ENCODE data around the gene SEC16A.

The SEC16A gene

DNA sequence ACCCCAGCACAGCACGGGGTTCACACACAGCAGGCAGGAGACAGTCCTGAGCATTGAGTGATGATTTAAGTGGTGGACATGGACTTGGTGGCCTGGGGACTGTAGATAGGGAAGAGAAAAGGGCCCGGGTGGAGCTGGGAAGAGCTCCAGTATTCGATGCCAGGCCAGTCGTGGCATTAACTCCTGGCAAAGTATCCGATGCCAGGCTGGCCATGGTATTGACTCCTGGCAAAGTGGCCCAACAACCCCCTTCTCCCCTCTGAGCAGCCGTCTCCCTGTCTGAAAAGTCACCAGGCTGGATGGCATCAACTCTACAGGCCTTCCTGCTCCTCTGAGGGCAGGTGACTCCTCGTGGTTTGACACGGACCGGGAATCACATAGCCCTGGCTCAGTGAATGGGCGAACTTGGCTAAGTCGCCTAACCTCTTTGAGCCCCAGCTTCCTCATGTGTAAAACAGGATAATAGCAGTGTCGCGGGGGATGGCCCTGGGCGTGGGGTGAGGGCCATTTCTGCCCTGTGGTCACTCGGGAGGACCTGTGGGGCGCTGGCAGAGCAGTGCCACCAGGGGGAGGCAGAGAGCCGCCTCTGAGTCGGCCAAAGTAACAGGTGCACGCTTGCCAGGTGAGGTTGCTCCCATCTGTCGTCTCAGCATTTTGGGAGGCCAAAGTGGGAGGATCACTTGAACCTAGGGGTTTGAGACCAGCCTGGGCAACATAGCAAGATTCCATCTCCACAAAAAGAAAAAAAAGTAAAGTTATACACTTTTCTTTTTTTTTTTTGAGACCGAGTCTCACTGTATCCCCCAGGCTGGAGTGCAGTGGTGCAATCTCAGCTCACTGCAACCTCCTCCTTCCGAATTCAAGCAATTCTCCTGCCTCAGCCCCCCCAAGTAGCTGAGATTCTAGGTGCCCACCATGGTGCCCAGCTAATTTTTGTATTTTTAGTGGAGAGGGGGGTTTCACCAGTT is 5.7 kb upstream of the SEC16A start:
- Histone ChIP-seq H3K79me2 (ENCODE audit: insufficient read depth, low read depth) (no peaks in the 10 kb centered on the region), H3K4me2 (no peak overlapping the region), H3K36me3 (ENCODE audit: insufficient read depth) (no peaks in the 10 kb centered on the region), H3K27ac (no peak overlapping the region), H3K9ac (no peak overlapping the region), H3K4me1 (ENCODE audit: low read depth, poor library complexity, severe bottlenecking) (peaks cover 10% of the 10 kb centered on the region), H4K20me1 (ENCODE audit: insufficient read depth) (no peaks in the 10 kb centered on the region), H3K4me3 (IDR thresholded peaks at IDR 0.05; ENCODE audit: insufficient read depth, low read depth, low read length) (no peak overlapping the region), H3K27me3 (ENCODE audit: insufficient read depth, low read depth) (peaks cover 82% of the 10 kb centered on the region), H2AFZ (ENCODE audit: low read depth) (no peak overlapping the region)
- TF ChIP-seq CTCF (conservative IDR thresholded peaks at IDR 0.05; ENCODE audit: low read depth, low read length): peak; percentile 95

DNA sequence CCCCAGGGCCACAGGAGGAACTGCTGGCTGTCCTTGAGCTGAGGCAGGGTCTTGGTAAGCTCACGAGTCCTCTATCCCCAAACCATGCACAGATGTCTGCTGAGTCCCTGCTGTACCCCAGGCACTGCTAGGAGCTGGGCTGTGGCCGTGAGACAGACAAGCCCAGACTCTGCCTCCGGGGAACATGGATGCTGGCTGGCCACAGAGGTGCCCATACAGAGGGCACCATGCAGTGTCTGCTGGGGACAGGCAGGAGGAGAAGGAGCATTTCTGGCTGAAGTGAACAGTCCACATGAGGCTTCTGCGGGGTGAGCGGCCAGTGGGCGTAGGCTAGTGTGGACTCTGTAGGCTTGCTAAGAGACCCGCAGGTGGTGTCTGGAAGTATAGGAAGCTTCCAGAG is 4.8 kb upstream of the SEC16A start:
- H3K4me1 ChIP-seq (ENCODE audit: low read depth, poor library complexity, severe bottlenecking): peaks cover 10% of the 10 kb centered on the region
- peaks cover 75% of the 10 kb centered on the region for H3K27me3 ChIP-seq (ENCODE audit: insufficient read depth, low read depth)
- no peak overlapping the region for H3K4me2 ChIP-seq
- no peak overlapping the region for H3K9ac ChIP-seq
- no peak overlapping the region for H2AFZ ChIP-seq (ENCODE audit: low read depth)
- H4K20me1 ChIP-seq (ENCODE audit: insufficient read depth): no peaks in the 10 kb centered on the region
- no peak overlapping the region for H3K4me3 ChIP-seq (IDR thresholded peaks at IDR 0.05; ENCODE audit: insufficient read depth, low read depth, low read length)
- TF ChIP-seq CTCF (conservative IDR thresholded peaks at IDR 0.05; ENCODE audit: low read depth, low read length): no peak
- no peaks in the 10 kb centered on the region for H3K36me3 ChIP-seq (ENCODE audit: insufficient read depth)
- peaks cover 1% of the 10 kb centered on the region; the same call in 1 of the 2 replicates for H3K79me2 ChIP-seq (ENCODE audit: insufficient read depth, low read depth)
- no peak overlapping the region for H3K27ac ChIP-seq

DNA sequence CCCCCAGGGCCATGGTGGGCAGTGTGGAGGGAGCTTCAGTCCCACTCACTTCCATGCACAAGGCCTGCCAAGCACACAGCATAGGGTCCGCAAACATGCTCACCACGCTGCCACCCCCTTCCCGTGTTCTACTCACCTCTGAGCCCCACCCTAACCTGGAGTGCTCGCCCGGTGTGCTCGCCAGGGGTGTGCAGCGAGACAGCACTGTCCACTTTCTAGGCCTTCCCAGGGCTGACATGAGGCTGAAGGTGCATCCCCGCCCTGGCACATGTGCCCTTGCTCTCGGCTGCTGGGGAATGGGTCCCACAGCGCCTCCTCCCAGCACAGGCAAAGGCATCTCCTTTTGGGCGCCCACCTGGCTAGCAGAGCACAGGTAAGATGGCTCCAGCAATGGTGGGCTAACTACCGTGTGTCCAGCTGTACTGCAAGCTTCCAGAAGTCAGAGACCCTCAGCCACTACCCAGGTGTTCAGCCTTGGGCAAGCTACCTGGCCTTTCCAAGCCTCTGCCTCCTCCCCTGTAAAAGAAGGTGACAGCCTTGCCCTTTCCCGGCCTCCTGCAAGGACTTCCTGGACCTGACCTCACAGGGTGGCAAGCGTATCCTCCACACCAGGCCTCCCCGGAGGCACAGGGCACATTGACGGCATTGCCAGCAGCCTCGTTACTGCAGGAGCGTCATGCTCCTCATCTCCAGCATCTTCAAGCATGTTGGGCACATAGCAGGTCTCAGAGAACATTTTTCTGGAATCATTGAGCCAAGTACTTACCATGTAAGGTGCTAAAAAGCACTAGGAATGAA is 4.2 kb upstream of the SEC16A start:
- H3K27ac ChIP-seq: no peak overlapping the region
- peaks cover 8% of the 10 kb centered on the region for H3K79me2 ChIP-seq (ENCODE audit: insufficient read depth, low read depth)
- H2AFZ ChIP-seq (ENCODE audit: low read depth): no peak overlapping the region
- H3K4me2 ChIP-seq: no peak overlapping the region
- TF ChIP-seq CTCF (conservative IDR thresholded peaks at IDR 0.05; ENCODE audit: low read depth, low read length): no peak
- H3K4me1 ChIP-seq (ENCODE audit: low read depth, poor library complexity, severe bottlenecking): peaks cover 10% of the 10 kb centered on the region
- H3K27me3 ChIP-seq (ENCODE audit: insufficient read depth, low read depth): peaks cover 69% of the 10 kb centered on the region
- 0 out of 2 replicates have a peak, but pooled peaks cover under 1% of the 10 kb centered on the region for H4K20me1 ChIP-seq (ENCODE audit: insufficient read depth)
- H3K4me3 ChIP-seq (IDR thresholded peaks at IDR 0.05; ENCODE audit: insufficient read depth, low read depth, low read length): no peak overlapping the region
- no peaks in the 10 kb centered on the region for H3K36me3 ChIP-seq (ENCODE audit: insufficient read depth)
- no peak overlapping the region for H3K9ac ChIP-seq

- H4K20me1 ChIP-seq (ENCODE audit: insufficient read depth): 0 out of 2 replicates have a peak, but pooled peaks cover 7% of the 10 kb centered on the region
Measured at GRCh38 chr9:136486131-136486530, 3.3 kb upstream of the SEC16A start.

More at GRCh38 chr9:136486131-136486530, 3.3 kb upstream of the SEC16A start:
- H3K27me3 ChIP-seq (ENCODE audit: insufficient read depth, low read depth): peaks cover 62% of the 10 kb centered on the region
- TF ChIP-seq CTCF (conservative IDR thresholded peaks at IDR 0.05; ENCODE audit: low read depth, low read length): no peak
- H3K79me2 ChIP-seq (ENCODE audit: insufficient read depth, low read depth): peaks cover 17% of the 10 kb centered on the region
- H3K27ac ChIP-seq: no peak overlapping the region
- H2AFZ ChIP-seq (ENCODE audit: low read depth): no peak overlapping the region
- no peak overlapping the region for H3K4me2 ChIP-seq
- H3K4me3 ChIP-seq (IDR thresholded peaks at IDR 0.05; ENCODE audit: insufficient read depth, low read depth, low read length): no peak overlapping the region
- no peaks in the 10 kb centered on the region for H3K36me3 ChIP-seq (ENCODE audit: insufficient read depth)
- peaks cover 15% of the 10 kb centered on the region for H3K4me1 ChIP-seq (ENCODE audit: low read depth, poor library complexity, severe bottlenecking)
- no peak overlapping the region for H3K9ac ChIP-seq
